Endothelial cell of umbilical vein (primary cell): ENCODE data around the gene SLC9C1. TPM values are rescaled to one million over a fixed set of nuclear protein-coding genes. Genes with fewer than 3 reads are reported as not detected.

Experiments used
- BruUV-seq: library from RNA; stranded (reverse); fragments of 400-500 nt; replicated peaks from 2 replicates; lab custom pipeline; 2021; lab: Mats Ljungman, UMichigan
- CTCF ChIA-PET: fragments of 300-600, 350-600 bp; sonication (Branson Sonifier 250); formaldehyde crosslinking; loops from one replicate; lab custom pipeline; 2021; ENCODE audit warnings: antibody characterized with exemption, inconsistent platforms; lab: Charles Lee
- POLR2A ChIA-PET: fragments of 300-600, 350-600 bp; sonication (Branson Sonifier 250); formaldehyde crosslinking; loops from one replicate; lab custom pipeline; 2021; ENCODE audit warnings: antibody characterized with exemption, inconsistent platforms; lab: Charles Lee
- DNase-seq: peaks from one replicate; pipeline ENCODE4 v3.0.0-alpha.2; 2011; ENCODE audit warnings: low read depth, low spot score
- FAIRE-seq: peaks from 2 replicates; lab custom pipeline; 2011; peaks lifted over from hg19 to GRCh38; lab: Jason Lieb, UNC
- H2AFZ ChIP-seq: 2 replicates; pipeline ENCODE4 v1.6.0; 2012; ENCODE audit warnings: low read depth, low read length, control low read depth, inconsistent platforms
- H3K27ac ChIP-seq: 2 replicates; pipeline ENCODE4 v1.5.1; 2011; ENCODE audit warnings: low read depth, mild to moderate bottlenecking, control low read depth, low read length, moderate library complexity; ENCODE audit not compliant: insufficient read depth
- H3K27me3 ChIP-seq, 2 experiments: 2 replicates each; pipeline versions ENCODE4 v1.6.0 to v1.6.1; 2011; ENCODE audit warnings: low read length in 2 of 2, mixed read lengths in 1 of 2; ENCODE audit not compliant: control insufficient read depth in 2 of 2, insufficient read depth in 2 of 2
- H3K36me3 ChIP-seq, 2 experiments: 2 replicates in 1 of 2; 3 replicates in 1 of 2; pipeline ENCODE4 v1.5.1; 2011; ENCODE audit warnings: low read length in 2 of 2, mild to moderate bottlenecking in 1 of 2, moderate library complexity in 1 of 2; ENCODE audit not compliant: control insufficient read depth in 2 of 2, insufficient read depth in 2 of 2; ENCODE audit errors: extremely low read depth in 1 of 2
- H3K4me1 ChIP-seq: 3 replicates; pipeline ENCODE4 v1.5.1; 2011; ENCODE audit warnings: mild to moderate bottlenecking, low read length; ENCODE audit not compliant: control insufficient read depth, insufficient read depth; ENCODE audit errors: extremely low read depth
- H3K4me2 ChIP-seq: 2 replicates; pipeline ENCODE4 v1.6.1; 2011; ENCODE audit warnings: low read length, control low read depth, mixed read lengths; ENCODE audit not compliant: insufficient read depth
- H3K4me3 ChIP-seq, 3 experiments: fragments of 200-600 bp in 1 of 3; sonication (generic), shearing (Covaris generic) in 1 of 3; replicated peaks in 1 of 3; 2 replicates each; pipeline ENCODE4 v1.5.1; 2011 to 2016; ENCODE audit warnings: control low read depth in 3 of 3, low read length in 3 of 3, mild to moderate bottlenecking in 2 of 3, inconsistent platforms in 1 of 3, low read depth in 1 of 3, moderate library complexity in 1 of 3; ENCODE audit not compliant: insufficient read depth in 1 of 3
- H3K79me2 ChIP-seq: 2 replicates; pipeline ENCODE4 v1.6.0; 2012; ENCODE audit warnings: low read length, inconsistent platforms; ENCODE audit not compliant: control insufficient read depth, insufficient read depth
- H3K9ac ChIP-seq: replicated peaks from 2 replicates; pipeline ENCODE3; 2011; ENCODE audit warnings: low read length, control low read depth; ENCODE audit not compliant: insufficient read depth; ENCODE audit errors: extremely low read depth
- H3K9me1 ChIP-seq: replicated peaks from 3 replicates; pipeline ENCODE4 v1.6.0; 2011; ENCODE audit warnings: mild to moderate bottlenecking, low read length; ENCODE audit not compliant: control insufficient read depth, insufficient read depth; ENCODE audit errors: extremely low read depth
- H3K9me3 ChIP-seq: replicated peaks from 2 replicates; pipeline ENCODE4 v1.5.1; 2012; ENCODE audit warnings: low read length, inconsistent platforms; ENCODE audit not compliant: control insufficient read depth, insufficient read depth
- H4K20me1 ChIP-seq: replicated peaks from 2 replicates; pipeline ENCODE3; 2011; ENCODE audit warnings: mild to moderate bottlenecking, low read length; ENCODE audit not compliant: control insufficient read depth, insufficient read depth; ENCODE audit errors: extremely low read depth
- EZH2 ChIP-seq: IDR thresholded peaks from 2 replicates; pipeline ENCODE4 v1.6.1; 2012; ENCODE audit warnings: borderline replicate concordance, low read depth, mild to moderate bottlenecking, moderate library complexity, low read length, inconsistent platforms; ENCODE audit not compliant: severe bottlenecking
- FOS ChIP-seq: IDR thresholded peaks from 2 replicates; pipeline ENCODE4 v1.6.1; 2011; ENCODE audit warnings: mild to moderate bottlenecking, low read length, moderate library complexity, borderline replicate concordance; ENCODE audit not compliant: insufficient read depth
- GATA2 ChIP-seq: IDR thresholded peaks from 2 replicates; pipeline ENCODE4 v1.7.0; 2011; ENCODE audit warnings: low read depth, mild to moderate bottlenecking, moderate library complexity, mixed read lengths, low read length; ENCODE audit not compliant: insufficient read length, insufficient read depth
- JUN ChIP-seq: IDR thresholded peaks from 2 replicates; pipeline ENCODE4 v1.6.1; 2011; ENCODE audit warnings: borderline replicate concordance, low read depth; ENCODE audit not compliant: insufficient read length, insufficient read depth
- MYC ChIP-seq: IDR thresholded peaks from one replicate; pipeline ENCODE4 v1.6.1; 2011; ENCODE audit warnings: mild to moderate bottlenecking, low read depth, low read length
- POLR2A ChIP-seq: IDR thresholded peaks from 2 replicates; pipeline ENCODE4 v1.6.1; 2012; ENCODE audit warnings: low read depth, mild to moderate bottlenecking, control low read depth, low read length
- POLR2AphosphoS5 ChIP-seq: IDR thresholded peaks from 2 replicates; pipeline ENCODE4 v1.6.1; 2012; ENCODE audit warnings: low read depth, mild to moderate bottlenecking, control low read depth, low read length, moderate library complexity; ENCODE audit not compliant: insufficient read depth
- dilution Hi-C: fragments of 300-500 bp; cut with MboI; formaldehyde crosslinking; loops from one replicate; pipeline ENCODE4 v1.15.0; 2019; ENCODE audit warnings: low sequenced_read_pairs; ENCODE audit not compliant: extremely low pct_ligation_motif_present
- intact Hi-C: fragments of 100-400 bp; cut with micrococcal nuclease; formaldehyde crosslinking; loops from one replicate; pipeline ENCODE4 v1.10.0; 2022
- polyA plus RNA-seq, 4 experiments: library from polyadenylated mRNA; depleted of rRNA in 3 of 4; stranded (reverse) in 3 of 4; unstranded in 1 of 4; fragments of >200 nt; gene quantifications; 2 replicates each; pipeline versions ENCODE4 v1.2.1 to v1.2.3, GENCODE V29; 2011 to 2012; ENCODE audit warnings: missing spikeins in 1 of 4
- total RNA-seq: library from RNA; stranded (reverse); gene quantifications from 2 replicates; pipeline ENCODE4 v1.2.3, GENCODE V29; 2021
- TF ChIP-seq, protein P1 (sequence below), 2 donors: IDR thresholded peaks; 1 replicate in 1 of 2; 2 replicates in 1 of 2; pipeline ENCODE4 v1.5.1; 2011; ENCODE audit warnings: low read length in 2 of 2, mild to moderate bottlenecking in 2 of 2, moderate library complexity in 2 of 2, control low read depth in 1 of 2, inconsistent platforms in 1 of 2, low read depth in 1 of 2; ENCODE audit not compliant: insufficient read depth in 1 of 2; ENCODE audit errors: extremely low read depth in 1 of 2
- TF ChIP-seq, protein P2 (sequence below): IDR thresholded peaks from 2 replicates; pipeline ENCODE4 v1.6.1; 2011; ENCODE audit not compliant: insufficient read depth, insufficient read length

Gene SLC9C1
- total and polyA plus RNA-seq, 2 donors (not counting 3 experiments of a cell fraction or from before 2014, with no cell fraction given), result not detected

DNA sequence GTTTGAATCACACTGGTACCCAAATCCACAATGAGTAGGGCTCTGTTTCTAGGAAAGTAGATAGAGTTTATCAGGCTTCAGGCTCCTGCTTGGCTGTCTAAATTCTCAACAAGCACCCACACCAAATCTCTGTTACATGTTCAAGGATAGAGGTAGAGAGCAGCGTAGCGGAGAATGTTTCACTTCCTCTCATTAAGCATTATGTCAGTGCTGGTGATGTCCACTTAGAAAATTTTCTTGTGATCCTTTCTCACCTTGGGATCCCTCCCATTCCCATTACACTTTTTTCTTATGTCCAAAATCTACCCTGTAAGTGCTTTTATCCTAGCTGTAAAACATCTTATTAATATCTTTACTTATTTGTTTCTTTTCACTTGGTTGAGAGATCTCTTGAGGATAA lies 126.3 kb downstream of the SLC9C1 start:
- FAIRE-seq, result no peak
- no TSS peak for BruUV-seq
- H4K20me1 ChIP-seq, result no peaks in the 10 kb centered on the region
- H3K79me2 ChIP-seq, result no peaks in the 10 kb centered on the region
- no peak overlapping the region for H2AFZ ChIP-seq
- no peak overlapping the region for H3K4me2 ChIP-seq
- DNase-seq, result no peak
- ChIA-PET CTCF (no interaction called here), POLR2A (no interaction called here)
- H3K9me3 ChIP-seq, result no peaks in the 10 kb centered on the region
- H3K27me3 ChIP-seq, result no peaks in the 10 kb centered on the region
- intact Hi-C loops, result no loop called here
- H3K4me3 ChIP-seq, result no peak overlapping the region
- H3K36me3 ChIP-seq, result no peaks in the 10 kb centered on the region
- no peak overlapping the region for H3K27ac ChIP-seq
- no peaks in the 10 kb centered on the region for H3K9me1 ChIP-seq
- no peaks in the 10 kb centered on the region for H3K4me1 ChIP-seq
- H3K9ac ChIP-seq, result no peak overlapping the region
- dilution Hi-C loops, result no loop called here
- no peak for TF ChIP-seq POLR2AphosphoS5
- no peak for TF ChIP-seq EZH2
- TF ChIP-seq, protein P1, sequence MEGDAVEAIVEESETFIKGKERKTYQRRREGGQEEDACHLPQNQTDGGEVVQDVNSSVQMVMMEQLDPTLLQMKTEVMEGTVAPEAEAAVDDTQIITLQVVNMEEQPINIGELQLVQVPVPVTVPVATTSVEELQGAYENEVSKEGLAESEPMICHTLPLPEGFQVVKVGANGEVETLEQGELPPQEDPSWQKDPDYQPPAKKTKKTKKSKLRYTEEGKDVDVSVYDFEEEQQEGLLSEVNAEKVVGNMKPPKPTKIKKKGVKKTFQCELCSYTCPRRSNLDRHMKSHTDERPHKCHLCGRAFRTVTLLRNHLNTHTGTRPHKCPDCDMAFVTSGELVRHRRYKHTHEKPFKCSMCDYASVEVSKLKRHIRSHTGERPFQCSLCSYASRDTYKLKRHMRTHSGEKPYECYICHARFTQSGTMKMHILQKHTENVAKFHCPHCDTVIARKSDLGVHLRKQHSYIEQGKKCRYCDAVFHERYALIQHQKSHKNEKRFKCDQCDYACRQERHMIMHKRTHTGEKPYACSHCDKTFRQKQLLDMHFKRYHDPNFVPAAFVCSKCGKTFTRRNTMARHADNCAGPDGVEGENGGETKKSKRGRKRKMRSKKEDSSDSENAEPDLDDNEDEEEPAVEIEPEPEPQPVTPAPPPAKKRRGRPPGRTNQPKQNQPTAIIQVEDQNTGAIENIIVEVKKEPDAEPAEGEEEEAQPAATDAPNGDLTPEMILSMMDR (IDR thresholded peaks at IDR 0.05; ENCODE audit: extremely low read depth in 1 of 2, insufficient read depth in 1 of 2, low read depth in 1 of 2, low read length in 2 of 2), result no peak
- TF ChIP-seq, protein P2, sequence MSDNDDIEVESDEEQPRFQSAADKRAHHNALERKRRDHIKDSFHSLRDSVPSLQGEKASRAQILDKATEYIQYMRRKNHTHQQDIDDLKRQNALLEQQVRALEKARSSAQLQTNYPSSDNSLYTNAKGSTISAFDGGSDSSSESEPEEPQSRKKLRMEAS, result no peak
- no peak for TF ChIP-seq GATA2
- no peak for TF ChIP-seq JUN
- no peak for TF ChIP-seq FOS
- no peak for TF ChIP-seq POLR2A
- TF ChIP-seq MYC, result no peak
